NCI-H446 (cell line): ENCODE measurements around the gene ZNF516.
"Not testable (repeated sequence)": the region's sequence is repeated elsewhere in the genome, so short reads cannot be mapped to it uniquely, and the experiment has no call there.

Source experiments
- DNase-seq, 2 experiments: peaks; one replicate each; lab custom pipeline; 2025; lab: John Stamatoyannopoulos, UW

The ZNF516 gene

GRCh38 chr18:76495006-76495370 lies at the start of gene ZNF516:
TSS of gene ZNF516 (minus strand) at chr18:76495242. CDS start at chr18:76443054, 52,188 bp downstream.
- no peak for DNase-seq

GRCh38 chr18:76538846-76539245 lies 43.8 kb upstream of the ZNF516 start:
- no peak for DNase-seq

GRCh38 chr18:76537621-76538020 lies 42.6 kb upstream of the ZNF516 start:
- DNase-seq: no peak

GRCh38 chr18:76536593-76536992 lies 41.6 kb upstream of the ZNF516 start:
- DNase-seq: not testable (repeated sequence)

GRCh38 chr18:76532875-76533274 lies 37.8 kb upstream of the ZNF516 start:
- DNase-seq: no peak

GRCh38 chr18:76530846-76531245 lies 35.8 kb upstream of the ZNF516 start:
- no peak for DNase-seq

GRCh38 chr18:76530391-76530790 lies 35.3 kb upstream of the ZNF516 start:
- no peak for DNase-seq

- no peak for DNase-seq
These were observed 34.4 kb upstream of the ZNF516 start for GRCh38 chr18:76529433-76529811.

- DNase-seq: no peak
These were observed 33.7 kb upstream of the ZNF516 start for GRCh38 chr18:76528477-76529432.

GRCh38 chr18:76525911-76526310 lies 30.9 kb upstream of the ZNF516 start:
- DNase-seq: no peak

- no peak for DNase-seq
These were observed 30.1 kb upstream of the ZNF516 start for GRCh38 chr18:76524900-76525698.

GRCh38 chr18:76524477-76524876 lies 29.4 kb upstream of the ZNF516 start:
- DNase-seq: no peak

GRCh38 chr18:76522551-76522950 lies 27.5 kb upstream of the ZNF516 start:
- no peak for DNase-seq

GRCh38 chr18:76522122-76522503 lies 27.1 kb upstream of the ZNF516 start:
- DNase-seq: no peak

- DNase-seq: no peak
These were observed 26.5 kb upstream of the ZNF516 start for GRCh38 chr18:76521417-76522121.

GRCh38 chr18:76518860-76519538 lies 24.0 kb upstream of the ZNF516 start:
- DNase-seq: no peak

- no peak for DNase-seq
These were observed 23.2 kb upstream of the ZNF516 start for GRCh38 chr18:76518123-76518859.

- DNase-seq: no peak
These were observed 20.5 kb upstream of the ZNF516 start for GRCh38 chr18:76515576-76515975.

- DNase-seq: no peak
These were observed 19.5 kb upstream of the ZNF516 start for GRCh38 chr18:76514573-76514972.

GRCh38 chr18:76507830-76508385 lies 12.9 kb upstream of the ZNF516 start:
- DNase-seq: no peak
